GM19372 (cell line): ENCODE data around the gene LRRC4C.

Experiments
- ATAC-seq: cut with Tn5 transposase; IDR thresholded peaks from one replicate; pipeline ENCODE4 v1.9.1; 2021; ENCODE audit warnings: mild to moderate bottlenecking, low read depth, moderate library complexity; ENCODE audit not compliant: unreplicated experiment

LRRC4C gene

DNA sequence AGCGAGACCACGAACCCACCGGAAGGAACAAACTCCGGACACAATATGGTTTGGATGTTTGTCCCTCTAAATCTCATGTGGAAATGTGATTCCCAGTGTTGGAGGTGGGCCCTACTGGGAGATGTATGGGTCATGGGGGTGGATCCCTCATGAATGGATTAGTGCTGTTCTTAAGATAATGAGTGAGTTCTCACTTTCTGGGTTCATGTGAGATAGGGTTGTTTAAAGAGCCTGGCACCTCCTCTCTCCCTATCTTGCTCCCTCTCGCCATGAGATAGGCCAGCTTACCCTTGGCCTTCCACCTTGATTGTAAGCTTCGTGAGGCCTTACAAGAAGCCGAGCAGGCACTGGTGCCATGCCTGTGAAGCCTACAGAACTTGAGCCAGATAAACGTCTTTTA lies 184.6 kb downstream of the LRRC4C start:
- ATAC-seq: no peak

DNA sequence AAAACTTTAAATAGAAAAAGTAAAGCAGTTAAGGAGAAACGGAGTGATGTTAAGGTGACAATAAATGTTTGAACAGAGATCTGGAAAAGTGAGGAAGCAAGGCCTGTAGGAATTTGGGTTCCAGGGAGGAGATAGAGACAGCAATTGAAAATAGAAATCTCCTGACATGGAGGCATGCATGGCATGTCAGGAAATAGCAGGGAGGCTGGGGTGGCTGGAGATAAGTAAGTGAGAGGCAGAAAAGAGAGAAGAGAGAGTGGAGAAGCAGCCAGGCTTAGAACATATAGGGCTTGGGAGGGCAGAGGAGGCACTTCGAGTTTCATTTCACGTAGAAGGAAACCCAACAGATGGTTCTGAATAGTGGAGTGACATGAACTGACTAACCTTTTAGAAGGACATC lies 185.5 kb downstream of the LRRC4C start:
- no peak for ATAC-seq

DNA sequence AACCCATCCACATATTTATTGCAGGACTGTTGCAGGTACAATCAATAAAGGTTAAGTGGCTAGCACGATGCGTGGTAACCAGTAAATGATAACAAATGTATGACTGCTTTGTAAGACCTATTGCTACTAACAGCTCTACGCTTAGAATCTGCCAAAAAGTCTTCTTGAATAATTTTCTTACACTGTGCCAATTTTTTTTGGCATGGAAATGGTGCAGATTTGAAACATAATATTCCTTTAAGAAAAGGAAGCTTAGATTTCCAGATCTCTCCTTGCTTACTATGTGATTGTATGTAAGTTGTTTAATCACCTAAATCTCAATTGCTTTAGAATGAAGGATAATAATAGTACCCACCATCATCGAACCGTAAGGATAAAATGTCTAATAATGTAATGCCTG lies 192.0 kb downstream of the LRRC4C start:
- ATAC-seq: no peak

DNA sequence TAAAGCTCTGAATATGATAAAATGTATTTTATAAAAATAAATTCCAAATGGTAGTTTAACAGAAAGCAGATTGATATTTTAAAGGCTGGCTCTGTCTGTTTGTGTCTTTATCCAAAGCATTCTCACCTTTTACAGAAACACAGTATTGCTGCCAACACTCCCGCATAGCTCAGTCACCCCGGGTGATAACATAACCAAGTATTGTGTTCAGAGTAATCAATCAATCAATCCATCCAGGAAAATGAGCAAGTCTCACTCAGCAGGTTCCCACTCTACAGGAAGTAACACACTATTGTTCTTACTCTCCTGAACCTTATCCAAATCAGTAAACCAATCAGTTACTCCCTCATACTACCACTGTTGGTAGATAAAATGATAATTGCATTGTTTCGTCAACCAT lies 203.4 kb downstream of the LRRC4C start:
- ATAC-seq: no peak

DNA sequence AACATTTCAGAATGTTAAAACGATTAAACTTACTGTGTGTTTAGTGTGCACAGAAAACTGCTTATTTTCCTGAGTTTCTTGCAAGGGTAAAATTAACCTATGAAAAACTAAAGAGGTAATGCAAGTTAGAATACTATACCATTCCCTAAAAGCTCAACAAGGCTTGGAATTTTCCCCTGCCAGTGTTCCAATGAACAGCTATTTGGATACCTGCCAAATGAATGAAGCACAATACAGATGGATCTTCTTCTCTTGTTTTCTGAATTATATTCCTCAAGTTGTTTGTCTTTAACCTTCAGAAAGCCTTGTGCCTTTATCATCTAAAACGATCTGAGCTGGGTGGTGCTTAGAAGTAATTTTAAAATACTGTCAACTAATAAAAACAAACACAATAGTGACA lies 204.5 kb downstream of the LRRC4C start:
- ATAC-seq: no peak

DNA sequence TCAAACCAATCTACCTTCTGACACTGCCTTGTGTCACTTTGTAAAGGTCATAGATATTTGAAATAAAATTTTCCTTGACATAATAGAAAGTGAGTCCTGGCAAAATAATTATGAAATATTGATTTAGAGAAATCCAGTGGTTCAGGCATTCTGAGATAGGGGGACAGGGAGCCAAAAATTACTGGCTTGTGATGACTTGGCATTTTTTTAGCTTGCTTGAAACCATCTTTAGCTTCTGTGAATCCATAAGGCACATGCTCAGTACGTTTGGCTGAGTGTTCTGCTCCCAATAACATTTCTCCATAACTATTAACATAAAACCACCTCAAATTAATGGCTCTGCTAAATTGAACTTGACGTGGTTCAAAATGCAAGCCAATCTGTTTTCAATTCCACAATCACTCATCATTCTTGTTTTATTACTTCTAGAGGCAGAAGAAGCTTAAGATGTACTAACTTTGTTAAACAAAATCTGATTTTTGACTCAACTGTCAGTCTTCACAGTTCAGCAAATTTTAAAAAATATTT lies 209.0 kb downstream of the LRRC4C start:
- ATAC-seq: no peak

DNA sequence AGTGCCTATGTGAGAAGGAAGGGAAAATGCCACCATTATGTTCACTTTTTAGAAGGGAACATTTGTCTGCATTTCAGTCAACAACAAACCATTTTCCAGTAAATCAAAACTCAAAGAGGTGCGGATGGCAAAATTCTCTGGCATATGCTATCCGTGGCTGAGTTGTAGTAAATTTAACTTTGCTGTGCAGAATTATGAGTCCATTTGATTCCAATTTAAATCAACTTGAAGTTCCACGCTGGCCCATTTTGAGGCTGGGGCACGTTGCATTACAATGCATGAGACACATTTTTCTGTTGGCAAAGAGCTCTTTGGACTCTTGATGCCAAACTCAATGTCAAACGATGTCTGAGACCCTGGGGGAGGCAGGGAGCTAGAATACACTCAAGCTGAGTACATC lies 211.8 kb downstream of the LRRC4C start:
- no peak for ATAC-seq

DNA sequence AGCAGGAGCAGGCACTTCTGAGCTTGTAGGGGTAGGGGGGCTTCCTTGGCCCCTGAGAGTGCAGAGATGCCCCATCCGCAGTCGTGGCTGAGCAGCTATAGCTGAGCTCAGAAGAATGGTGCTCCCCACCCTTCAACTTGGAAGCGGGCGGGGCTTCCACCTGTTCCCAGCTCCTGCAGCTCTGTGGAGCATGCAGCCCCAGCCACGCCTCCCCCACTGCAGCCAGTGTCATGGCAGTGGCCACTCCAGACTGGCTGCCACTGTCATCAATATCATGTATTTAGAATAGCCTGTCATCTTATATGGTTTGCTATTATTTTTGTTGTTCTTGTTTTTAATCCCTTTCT lies 213.1 kb downstream of the LRRC4C start:
- ATAC-seq: no peak

DNA sequence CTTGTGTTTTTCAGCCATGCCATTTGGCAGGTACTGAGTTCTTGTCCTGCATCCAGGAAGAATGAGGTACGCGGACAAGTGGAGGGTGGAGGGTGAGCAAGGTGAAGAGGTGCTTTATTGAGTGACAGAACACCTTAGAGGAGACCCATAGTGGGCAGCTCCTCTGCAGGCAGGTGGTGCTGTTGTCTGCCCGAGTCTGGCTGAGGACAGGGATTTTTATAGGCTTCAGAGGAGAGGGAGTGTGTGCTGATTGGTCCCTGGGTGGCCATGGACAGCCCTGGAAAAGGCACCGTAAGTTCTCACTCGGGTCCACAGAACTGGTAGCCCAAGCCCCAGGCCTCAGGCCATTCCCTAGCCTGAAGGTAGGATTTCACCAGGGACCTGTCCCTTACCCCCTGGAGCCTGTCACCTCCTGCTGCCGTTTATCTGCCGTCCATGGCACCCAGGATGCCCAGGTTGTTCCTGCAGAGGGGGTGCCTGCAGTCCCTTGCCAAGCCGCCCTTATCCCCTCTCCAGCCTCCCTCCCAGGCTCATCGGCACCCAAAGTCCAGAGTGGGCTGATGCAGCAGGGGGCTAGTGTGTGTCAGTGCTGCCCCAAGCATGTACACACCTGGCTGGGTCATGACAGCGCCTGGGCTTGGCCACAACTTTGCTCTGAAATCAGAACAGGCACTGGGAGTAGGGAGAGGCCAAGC lies 213.6 kb downstream of the LRRC4C start:
- no peak for ATAC-seq

DNA sequence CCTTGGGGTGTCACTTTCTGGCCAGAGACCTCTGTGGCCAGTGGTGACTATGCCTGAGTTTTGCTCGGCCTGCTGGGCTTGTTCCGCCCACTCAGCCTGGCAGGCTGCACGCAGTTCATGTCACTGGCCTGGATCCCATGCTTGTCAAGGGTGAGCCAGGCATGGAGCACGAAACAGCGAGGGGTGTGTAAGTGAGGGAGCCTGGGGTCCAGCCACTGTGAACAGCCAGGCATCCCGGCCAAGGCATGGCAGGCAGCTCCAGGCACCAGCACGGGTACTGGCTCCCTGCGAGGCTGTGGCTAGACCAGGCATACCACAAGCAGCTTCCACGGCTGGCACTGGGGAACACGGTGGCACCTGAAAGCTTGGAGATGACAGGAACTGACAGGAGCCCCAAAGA lies 214.3 kb downstream of the LRRC4C start:
- no peak for ATAC-seq

DNA sequence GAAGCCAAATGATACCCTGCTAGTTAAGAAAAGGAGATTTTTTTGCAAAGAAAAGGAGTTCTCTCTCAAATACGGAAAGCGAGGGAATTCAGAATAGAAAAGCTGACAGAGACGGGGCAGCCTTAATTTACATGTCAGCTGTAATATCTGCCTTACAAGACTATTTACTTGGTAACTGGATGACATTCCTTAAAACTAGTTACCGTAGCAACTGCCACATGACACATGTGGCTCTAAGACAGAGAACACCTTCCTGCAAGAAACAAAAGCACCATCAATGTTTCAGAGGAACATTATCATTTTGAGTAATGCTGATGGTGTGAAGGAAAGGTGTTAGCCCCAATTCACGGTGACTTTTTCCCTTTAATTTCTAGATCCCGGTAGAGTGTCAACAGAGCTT lies 222.1 kb downstream of the LRRC4C start:
- ATAC-seq: no peak

DNA sequence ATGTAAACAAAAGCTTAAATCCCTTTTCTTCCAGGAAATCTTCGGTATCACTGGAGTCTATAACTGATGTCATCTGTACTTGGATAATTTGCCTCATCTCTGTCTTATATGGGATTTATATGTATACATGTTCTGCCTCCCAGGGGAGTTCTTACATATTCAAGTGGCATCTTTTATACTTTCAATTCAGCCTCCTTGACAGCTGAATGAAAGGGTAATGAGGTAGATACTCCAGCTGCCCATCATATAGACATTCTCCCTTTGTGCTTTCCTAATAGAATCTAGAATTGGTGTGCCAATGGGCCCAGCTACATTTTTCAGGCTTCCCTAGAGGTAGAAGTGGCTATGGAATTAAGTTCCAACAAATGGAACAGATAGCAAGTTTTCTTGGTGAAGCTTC lies 223.8 kb downstream of the LRRC4C start:
- ATAC-seq: no peak

DNA sequence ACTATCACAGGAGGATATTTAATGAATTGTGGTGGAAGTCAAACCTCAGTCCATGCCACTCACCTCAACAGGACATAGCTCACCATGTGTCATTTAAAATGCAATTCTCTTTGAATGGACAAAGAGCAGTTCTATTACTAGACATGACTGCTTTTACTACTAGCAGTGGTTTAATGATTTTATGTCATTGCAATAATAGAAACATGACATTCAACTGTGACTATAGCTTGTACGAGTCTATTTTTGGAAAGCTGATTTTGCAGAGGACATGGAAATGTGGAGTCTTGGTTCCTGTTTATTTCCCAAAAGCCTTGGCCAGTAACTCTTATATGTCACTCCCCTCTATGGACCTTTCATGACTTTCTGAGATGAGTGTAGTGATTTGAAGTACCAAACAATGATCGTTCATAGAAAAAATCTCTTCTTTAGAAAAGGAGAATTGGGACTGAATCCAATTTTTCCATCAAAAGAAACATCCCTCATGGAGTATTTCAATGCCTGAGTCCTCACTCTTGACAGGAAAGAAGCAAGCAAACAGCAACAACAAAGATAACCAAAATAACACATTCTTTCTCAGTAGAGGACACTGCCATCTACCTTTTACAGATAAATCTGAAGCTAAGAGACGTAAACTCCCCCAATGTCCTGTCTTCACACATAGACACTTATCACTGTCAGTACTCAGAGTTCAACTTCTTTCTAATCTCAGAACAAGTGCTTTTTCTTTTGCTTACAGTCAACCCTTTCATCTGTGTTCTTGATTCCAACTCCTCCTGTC lies 233.4 kb downstream of the LRRC4C start:
- ATAC-seq: no peak

DNA sequence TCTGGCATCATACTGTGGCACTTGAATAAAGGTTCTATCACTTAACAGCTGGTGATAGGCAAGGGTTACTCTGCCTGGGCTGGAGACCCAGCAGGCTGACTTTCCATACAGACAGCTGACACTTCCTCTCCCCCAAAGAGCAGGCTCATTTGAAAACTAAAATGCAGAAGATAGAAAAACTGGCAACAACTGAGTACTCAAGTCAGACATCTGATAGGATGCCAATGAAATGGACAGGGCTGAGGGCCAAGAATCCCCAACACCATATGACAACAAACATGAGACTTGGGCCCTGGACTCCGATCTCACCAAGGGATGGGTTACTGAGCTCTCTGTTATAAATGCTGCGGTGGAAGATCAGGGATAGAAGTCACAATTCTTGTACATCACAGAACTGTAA lies 237.2 kb downstream of the LRRC4C start:
- no peak for ATAC-seq

DNA sequence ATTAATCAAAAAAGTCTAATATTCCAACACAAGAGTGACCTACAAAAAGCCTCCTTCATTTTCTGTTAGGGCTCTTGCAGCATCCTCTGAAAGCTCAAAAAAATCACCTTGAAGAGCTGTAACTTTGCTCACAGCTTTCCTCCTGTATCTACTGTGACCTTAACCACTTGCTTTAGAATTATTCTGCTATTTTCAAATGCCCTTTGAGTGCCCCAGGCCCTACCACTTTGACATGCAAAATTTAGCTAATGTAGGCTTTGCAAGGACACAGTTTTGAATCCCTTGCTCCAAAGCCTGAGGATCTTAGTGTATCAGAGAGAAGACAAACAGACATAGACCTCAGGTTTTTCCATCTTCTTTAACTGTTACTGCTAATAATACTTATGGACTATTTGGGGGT lies 253.1 kb downstream of the LRRC4C start:
- ATAC-seq: no peak

DNA sequence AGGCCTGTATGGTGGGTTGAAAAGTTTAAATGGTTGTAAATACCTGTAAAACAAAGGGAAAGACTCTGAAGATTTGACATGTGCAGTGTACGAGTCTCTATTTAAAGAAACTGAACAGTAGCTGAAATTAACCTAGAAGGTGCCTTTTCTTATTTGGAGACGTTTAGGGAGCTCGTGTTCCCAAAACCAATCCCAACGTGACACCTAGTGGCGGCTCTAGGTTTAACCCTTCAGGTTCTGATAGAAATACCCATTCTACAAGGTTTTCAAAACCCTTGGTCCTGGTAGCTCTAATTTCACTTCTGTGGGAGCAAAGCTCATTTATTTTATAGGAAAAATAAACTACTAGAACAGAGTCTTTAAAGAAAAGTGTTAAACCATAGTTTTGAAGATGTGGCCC lies 258.3 kb downstream of the LRRC4C start:
- ATAC-seq: no peak

DNA sequence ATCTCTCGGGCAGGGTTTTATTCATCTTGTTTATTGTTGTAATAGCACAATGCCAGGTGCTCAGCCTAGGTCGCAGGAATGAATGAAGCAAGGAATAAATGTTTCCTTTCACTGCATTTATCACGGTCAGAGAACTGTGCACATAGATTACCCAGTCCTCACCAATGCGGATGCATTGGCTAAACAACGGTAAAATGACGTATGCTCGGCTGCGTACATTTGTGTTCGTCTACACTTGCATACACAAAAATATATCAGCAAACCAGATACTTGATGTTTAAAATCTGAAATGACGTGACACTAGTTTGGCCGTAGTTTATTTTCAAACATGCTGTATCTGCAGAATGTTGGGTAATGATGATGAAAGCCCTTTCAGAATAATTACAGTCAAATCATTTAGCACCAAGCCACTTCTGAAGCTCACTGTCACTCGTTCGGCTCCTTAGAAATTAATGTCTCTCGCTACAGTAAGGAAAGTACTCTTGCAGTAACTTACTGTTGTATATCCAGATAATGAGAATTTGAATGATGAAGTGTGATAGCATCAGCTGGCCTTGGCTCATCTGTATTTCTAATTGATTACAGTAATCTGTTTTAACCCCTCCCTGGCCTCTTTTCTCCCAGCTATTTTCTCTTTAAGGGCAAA lies 268.9 kb downstream of the LRRC4C start:
- no peak for ATAC-seq

DNA sequence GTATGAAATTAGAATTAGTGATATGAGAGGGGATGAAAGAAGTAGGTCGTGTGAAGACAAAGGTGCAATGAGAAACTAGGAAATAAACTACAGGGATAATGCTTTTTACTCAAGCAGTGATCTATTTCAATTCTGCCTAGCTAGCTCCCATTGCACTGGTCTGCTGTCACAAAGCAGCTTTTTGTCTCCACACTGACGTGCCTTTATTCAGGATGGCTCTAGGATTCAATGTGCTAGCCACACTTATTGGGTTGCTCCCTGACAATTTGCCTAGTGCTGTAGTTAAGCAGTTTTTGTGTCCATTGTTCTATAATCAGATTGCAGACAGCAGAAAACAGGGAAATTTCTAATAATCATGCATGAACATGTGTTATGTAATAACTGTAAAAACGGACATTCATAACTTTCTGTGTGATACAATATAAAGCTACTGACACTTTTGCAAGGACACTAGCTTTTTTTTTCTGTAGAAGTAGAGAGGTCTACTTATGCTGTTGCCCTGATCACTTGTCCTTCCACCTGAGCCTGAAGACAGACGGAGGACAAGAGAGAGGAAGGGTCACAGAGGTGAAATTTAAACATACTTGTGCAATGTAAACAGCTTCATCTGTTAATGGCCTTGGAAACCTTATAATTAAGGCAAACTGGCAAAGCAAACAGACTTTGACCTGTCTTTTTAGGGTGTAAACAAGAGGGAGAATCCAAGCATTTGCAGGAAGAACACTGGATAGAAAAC lies 269.6 kb downstream of the LRRC4C start:
- ATAC-seq: no peak

DNA sequence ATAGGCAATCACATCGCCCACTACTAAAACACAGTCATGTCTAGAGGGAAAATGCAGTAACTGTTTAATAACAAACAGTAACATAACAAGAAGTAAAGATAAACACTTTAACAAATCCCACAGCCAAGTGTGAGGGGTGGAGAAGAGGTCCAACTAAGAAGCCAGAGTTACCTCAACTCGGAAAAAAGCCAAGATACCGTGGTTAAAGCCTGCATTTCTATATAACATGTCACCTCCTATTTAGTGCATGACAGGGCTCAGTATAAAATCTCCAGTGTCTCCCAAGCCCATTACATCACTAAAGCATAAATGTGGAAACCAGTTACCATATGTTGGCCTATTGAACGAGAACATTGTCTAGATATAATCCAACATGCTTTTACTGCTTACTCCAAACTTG lies 281.7 kb downstream of the LRRC4C start:
- no peak for ATAC-seq

DNA sequence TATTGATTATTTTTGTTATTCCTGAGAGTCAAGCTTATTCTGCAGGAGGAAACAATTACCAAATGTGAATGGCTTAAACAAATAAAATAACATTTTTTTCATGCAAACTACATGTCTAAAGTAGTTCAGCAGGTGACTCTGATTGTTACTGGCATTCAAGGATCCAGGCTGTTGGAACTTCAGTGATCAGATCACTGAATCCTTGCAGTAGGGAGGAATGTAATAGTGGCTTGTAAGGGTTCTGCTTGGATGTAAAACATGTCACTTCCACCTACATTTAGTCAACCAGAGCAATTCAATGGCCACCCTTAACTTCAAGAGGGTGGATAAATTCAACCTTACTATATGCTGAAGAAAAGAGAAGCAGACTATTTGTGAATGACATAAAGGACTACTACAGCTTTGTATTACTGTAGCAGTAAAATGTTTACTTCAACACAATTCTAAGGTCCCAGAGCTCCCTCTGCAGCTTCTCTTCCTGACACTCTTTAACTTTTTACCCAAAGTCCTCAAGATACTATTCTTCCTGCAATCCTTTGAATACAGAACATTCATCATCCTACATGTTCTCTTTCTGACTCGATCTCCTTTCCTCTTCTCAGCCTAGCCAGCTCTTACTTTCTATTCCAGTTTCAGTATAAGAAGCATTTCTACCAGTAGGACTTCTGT lies 284.0 kb downstream of the LRRC4C start:
- ATAC-seq: no peak
